ENCODE data around the gene KLHL29. TPM values are rescaled to one million over a fixed set of nuclear protein-coding genes. Genes with fewer than 3 reads are reported as not detected.

Gene KLHL29
- total and polyA plus RNA-seq, 2 of the 13 experiments (the other 11 are each of a cell fraction or from before 2014, with no cell fraction given) = 0.01 TPM; not detected in 1

- TF ChIP-seq CREM (IDR thresholded peaks at IDR 0.05) (no peak), CREM (CRISPR knock-in tag; IDR thresholded peaks at IDR 0.05) (no peak), ZXDC (CRISPR knock-in tag; IDR thresholded peaks at IDR 0.05) (no peak), TFDP1 (CRISPR knock-in tag; IDR thresholded peaks at IDR 0.05; ENCODE audit: borderline replicate concordance) (no peak), YY1 (IDR thresholded peaks at IDR 0.05; ENCODE audit: insufficient read depth, insufficient replicate concordance, low read depth, low read length) (no peak), ZBTB46 (CRISPR knock-in tag; IDR thresholded peaks at IDR 0.05; ENCODE audit: borderline replicate concordance) (no peak)
Observed at GRCh38 chr2:23697256-23698075, 312.5 kb downstream of the KLHL29 start (continued).

Data from HepG2 (cell line).